Gastroesophageal sphincter (tissue), 3 donors: Measurements from ENCODE around the gene NFASC.

Experiments used
- EP300 ChIP-seq: sonication (generic); formaldehyde crosslinking; IDR thresholded peaks from one replicate; pipeline ENCODE4 v1.6.1; 2017; ENCODE audit warnings: antibody characterized with exemption, mild to moderate bottlenecking
- POLR2A ChIP-seq, 2 donors: fragments of 450-650 bp; IDR thresholded peaks; one replicate each; pipeline ENCODE4 v1.6.1; 2017; ENCODE audit warnings: antibody characterized with exemption in 2 of 2, mild to moderate bottlenecking in 2 of 2, moderate library complexity in 1 of 2
- POLR2AphosphoS5 ChIP-seq: sonication (generic); formaldehyde crosslinking; IDR thresholded peaks from one replicate; pipeline ENCODE4 v1.6.1; 2017; ENCODE audit warnings: antibody characterized with exemption
- TF ChIP-seq, protein P1 (sequence below), 4 experiments: fragments of 200-600 bp in 2 of 4; fragments of 450-650 bp in 2 of 4; sonication (generic) in 1 of 4; IDR thresholded peaks; one replicate each; pipeline ENCODE4 v1.5.1; 2017 to 2019; ENCODE audit warnings: antibody characterized with exemption in 4 of 4, mild to moderate bottlenecking in 2 of 4, moderate library complexity in 2 of 4

DNA sequence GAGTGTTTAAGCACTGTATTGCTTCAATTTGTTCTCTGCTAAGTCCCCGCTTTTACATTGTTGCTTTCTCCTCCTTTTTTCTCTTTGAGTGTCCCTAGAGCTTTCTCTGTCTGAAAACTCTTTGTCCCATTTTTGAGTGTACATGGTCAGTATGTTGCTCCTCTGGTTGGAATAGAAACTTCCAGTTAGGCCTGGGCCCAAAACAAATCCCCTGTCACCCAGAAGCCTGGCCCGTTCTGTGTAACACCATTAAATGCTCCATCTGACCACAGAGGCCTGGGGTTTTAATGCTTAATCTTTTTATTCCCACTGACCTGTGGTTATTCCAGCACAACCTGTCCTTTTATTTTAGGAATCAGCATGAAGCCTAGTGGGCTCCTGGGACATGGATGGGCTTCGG is 28.3 kb upstream of the NFASC start:
- TF ChIP-seq, protein P1, sequence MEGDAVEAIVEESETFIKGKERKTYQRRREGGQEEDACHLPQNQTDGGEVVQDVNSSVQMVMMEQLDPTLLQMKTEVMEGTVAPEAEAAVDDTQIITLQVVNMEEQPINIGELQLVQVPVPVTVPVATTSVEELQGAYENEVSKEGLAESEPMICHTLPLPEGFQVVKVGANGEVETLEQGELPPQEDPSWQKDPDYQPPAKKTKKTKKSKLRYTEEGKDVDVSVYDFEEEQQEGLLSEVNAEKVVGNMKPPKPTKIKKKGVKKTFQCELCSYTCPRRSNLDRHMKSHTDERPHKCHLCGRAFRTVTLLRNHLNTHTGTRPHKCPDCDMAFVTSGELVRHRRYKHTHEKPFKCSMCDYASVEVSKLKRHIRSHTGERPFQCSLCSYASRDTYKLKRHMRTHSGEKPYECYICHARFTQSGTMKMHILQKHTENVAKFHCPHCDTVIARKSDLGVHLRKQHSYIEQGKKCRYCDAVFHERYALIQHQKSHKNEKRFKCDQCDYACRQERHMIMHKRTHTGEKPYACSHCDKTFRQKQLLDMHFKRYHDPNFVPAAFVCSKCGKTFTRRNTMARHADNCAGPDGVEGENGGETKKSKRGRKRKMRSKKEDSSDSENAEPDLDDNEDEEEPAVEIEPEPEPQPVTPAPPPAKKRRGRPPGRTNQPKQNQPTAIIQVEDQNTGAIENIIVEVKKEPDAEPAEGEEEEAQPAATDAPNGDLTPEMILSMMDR (IDR thresholded peaks at IDR 0.05): no peak
- no peak for TF ChIP-seq EP300
- TF ChIP-seq POLR2AphosphoS5: no peak
- no peak for TF ChIP-seq POLR2A (IDR thresholded peaks at IDR 0.05)
